H1 (cell line): ENCODE measurements around the gene KBTBD12. TPM values are rescaled to one million over a fixed set of nuclear protein-coding genes. Genes with fewer than 3 reads are reported as not detected.

Source experiments
- CTCF ChIA-PET: fragments of 300-600 bp; sonication (Branson Sonifier 250); formaldehyde crosslinking; loops from one replicate; lab custom pipeline; 2021; ENCODE audit not compliant: partially characterized antibody; lab: Charles Lee
- POLR2A ChIA-PET: fragments of 300-600 bp; sonication (Branson Sonifier 250); formaldehyde crosslinking; loops from one replicate; lab custom pipeline; 2021; ENCODE audit warnings: inconsistent platforms; ENCODE audit not compliant: partially characterized antibody; lab: Charles Lee
- DNase-seq, 2 experiments: peaks; one replicate each; pipeline versions ENCODE4 v3.0.0 to v3.0.0-alpha.2; 2010 to 2022; ENCODE audit warnings: low spot score in 2 of 2, low read depth in 1 of 2, mixed read lengths in 1 of 2
- FAIRE-seq: peaks from 2 replicates; lab custom pipeline; 2011; peaks lifted over from hg19 to GRCh38; lab: Jason Lieb, UNC
- H2AFZ ChIP-seq: 2 replicates; pipeline ENCODE4 v1.8.1; 2012; ENCODE audit warnings: low read length, inconsistent platforms
- H2AK5ac ChIP-seq: 2 replicates; pipeline ENCODE4 v1.6.1; 2013; ENCODE audit warnings: low read depth, low read length
- H2BK120ac ChIP-seq: replicated peaks from 2 replicates; pipeline ENCODE3; 2013; ENCODE audit warnings: low read depth, low read length, inconsistent platforms
- H2BK12ac ChIP-seq: 2 replicates; pipeline ENCODE4 v1.6.1; 2013; ENCODE audit warnings: low read depth, low read length
- H2BK15ac ChIP-seq: 2 replicates; pipeline ENCODE4 v1.6.1; 2013; ENCODE audit warnings: low read length
- H2BK20ac ChIP-seq: 2 replicates; pipeline ENCODE4 v1.6.1; 2013; ENCODE audit warnings: low read length
- H2BK5ac ChIP-seq: 2 replicates; pipeline ENCODE4 v1.6.1; 2013; ENCODE audit warnings: low read depth, low read length
- H3K14ac ChIP-seq: 2 replicates; pipeline ENCODE4 v1.6.1; 2013; ENCODE audit warnings: inconsistent platforms; ENCODE audit not compliant: insufficient read length
- H3K18ac ChIP-seq: 2 replicates; pipeline ENCODE4 v1.6.1; 2013; ENCODE audit warnings: low read length; ENCODE audit errors: extremely low read depth
- H3K23ac ChIP-seq: 2 replicates; pipeline ENCODE4 v1.6.1; 2013; ENCODE audit warnings: inconsistent platforms; ENCODE audit not compliant: insufficient read length
- H3K23me2 ChIP-seq: 2 replicates; pipeline ENCODE4 v1.6.1; 2013; ENCODE audit warnings: low read depth, low read length
- H3K27ac ChIP-seq: 2 replicates; pipeline ENCODE4 v1.6.1; 2011; ENCODE audit warnings: low read depth, low read length, inconsistent platforms
- H3K27me3 ChIP-seq, 4 experiments: replicated peaks in 1 of 4; 1 replicate in 1 of 4; 2 replicates in 3 of 4; pipeline versions ENCODE4 v1.6.1 to v1.8.1; 2011 to 2013; ENCODE audit warnings: low read length in 3 of 4, mild to moderate bottlenecking in 3 of 4, inconsistent platforms in 2 of 4, mixed read lengths in 2 of 4, moderate library complexity in 1 of 4; ENCODE audit not compliant: control insufficient read depth in 3 of 4, insufficient read depth in 3 of 4; ENCODE audit errors: extremely low read depth in 1 of 4
- H3K36me3 ChIP-seq, 4 experiments: 2 replicates each; pipeline versions ENCODE4 v1.6.1 to v1.8.1; 2011 to 2013; ENCODE audit warnings: mild to moderate bottlenecking in 4 of 4, low read length in 3 of 4, moderate library complexity in 2 of 4, control low read depth in 1 of 4, inconsistent platforms in 1 of 4; ENCODE audit not compliant: insufficient read depth in 4 of 4, control insufficient read depth in 2 of 4
- H3K4ac ChIP-seq: replicated peaks from 2 replicates; pipeline ENCODE3; 2013; ENCODE audit warnings: low read length, low read depth, mixed read lengths, inconsistent platforms; ENCODE audit not compliant: insufficient read length
- H3K4me1 ChIP-seq, 4 experiments: replicated peaks in 1 of 4; 1 replicate in 1 of 4; 2 replicates in 3 of 4; pipeline versions ENCODE4 v1.6.1 to v1.8.1; 2011 to 2013; ENCODE audit warnings: low read length in 3 of 4, inconsistent platforms in 2 of 4, mixed read lengths in 1 of 4; ENCODE audit not compliant: insufficient read depth in 4 of 4, control insufficient read depth in 3 of 4
- H3K4me2 ChIP-seq, 2 experiments: 2 replicates each; pipeline versions ENCODE4 v1.6.1 to v1.8.1; 2011 to 2013; ENCODE audit warnings: low read depth in 2 of 2, low read length in 2 of 2, control low read depth in 1 of 2, inconsistent platforms in 1 of 2, mild to moderate bottlenecking in 1 of 2; ENCODE audit not compliant: insufficient read depth in 1 of 2
- H3K4me3 ChIP-seq, 4 experiments: fragments of 200-600, 300-600 bp in 1 of 4; sonication (generic), shearing (Covaris generic), sonication (Bioruptor Twin) in 1 of 4; 2 replicates each; pipeline versions ENCODE4 v1.5.1 to v1.8.1; 2011 to 2016; ENCODE audit warnings: low read length in 4 of 4, low read depth in 3 of 4, control low read depth in 2 of 4, inconsistent platforms in 2 of 4, mild to moderate bottlenecking in 2 of 4, mixed read lengths in 1 of 4, moderate library complexity in 1 of 4; ENCODE audit not compliant: insufficient read depth in 2 of 4; ENCODE audit errors: extremely low read depth in 1 of 4
- H3K56ac ChIP-seq: replicated peaks from 2 replicates; pipeline ENCODE3; 2013; ENCODE audit warnings: low read depth, mild to moderate bottlenecking, mixed read lengths, low read length, inconsistent platforms; ENCODE audit not compliant: insufficient read length
- H3K79me1 ChIP-seq: 2 replicates; pipeline ENCODE4 v1.6.1; 2013; ENCODE audit warnings: low read depth, low read length, control low read depth
- H3K79me2 ChIP-seq, 2 experiments: 2 replicates each; pipeline versions ENCODE4 v1.6.1 to v1.8.1; 2012 to 2013; ENCODE audit warnings: low read length in 2 of 2, mild to moderate bottlenecking in 2 of 2, inconsistent platforms in 1 of 2; ENCODE audit not compliant: insufficient read depth in 2 of 2, control insufficient read depth in 1 of 2
- H3K9ac ChIP-seq, 4 experiments: replicated peaks in 1 of 4; 1 replicate in 1 of 4; 2 replicates in 3 of 4; pipeline versions ENCODE4 v1.6.1 to v1.8.1; 2011 to 2013; ENCODE audit warnings: low read depth in 3 of 4, low read length in 3 of 4, control low read depth in 2 of 4, mild to moderate bottlenecking in 2 of 4, moderate library complexity in 2 of 4, inconsistent platforms in 1 of 4; ENCODE audit errors: extremely low read depth in 1 of 4
- H3K9me3 ChIP-seq, 2 experiments: 2 replicates each; pipeline versions ENCODE4 v1.6.1 to v1.8.1; 2012 to 2013; ENCODE audit warnings: mild to moderate bottlenecking in 2 of 2, moderate library complexity in 2 of 2, control low read depth in 1 of 2, inconsistent platforms in 1 of 2, low read depth in 1 of 2, low read length in 1 of 2, mixed read lengths in 1 of 2; ENCODE audit not compliant: insufficient read depth in 2 of 2
- H4K20me1 ChIP-seq, 2 experiments: replicated peaks in 1 of 2; 2 replicates each; pipeline versions ENCODE3 to v1.8.1; 2011 to 2013; ENCODE audit warnings: inconsistent platforms in 2 of 2, low read length in 2 of 2, mild to moderate bottlenecking in 1 of 2; ENCODE audit not compliant: insufficient read depth in 2 of 2, control insufficient read depth in 1 of 2
- H4K5ac ChIP-seq: 2 replicates; pipeline ENCODE4 v1.6.1; 2013; ENCODE audit warnings: low read length, low read depth, mixed read lengths, inconsistent platforms; ENCODE audit not compliant: insufficient read length
- H4K8ac ChIP-seq: 2 replicates; pipeline ENCODE4 v1.8.0; 2013; ENCODE audit warnings: mild to moderate bottlenecking, moderate library complexity, low read length, inconsistent platforms; ENCODE audit not compliant: insufficient read depth; ENCODE audit errors: extremely low read depth
- H4K91ac ChIP-seq: replicated peaks from 2 replicates; pipeline ENCODE3; 2013; ENCODE audit warnings: low read length, mixed read lengths, inconsistent platforms; ENCODE audit not compliant: insufficient read length
- BCL11A ChIP-seq, 2 experiments: IDR thresholded peaks; one replicate each; pipeline ENCODE4 v1.6.1; 2011; ENCODE audit warnings: low read depth in 2 of 2, low read length in 2 of 2, mild to moderate bottlenecking in 2 of 2
- CBX5 ChIP-seq: fragments of 300-800, 300-1000 bp; sonication (generic); IDR thresholded peaks from 2 replicates; pipeline ENCODE4 v1.7.1; 2016; ENCODE audit warnings: antibody characterized with exemption, low read length, low read depth
- CHD2 ChIP-seq: IDR thresholded peaks from 2 replicates; pipeline ENCODE4 v1.6.1; 2012; ENCODE audit warnings: low read length, improper control_type of control experiment
- CREB1 ChIP-seq: IDR thresholded peaks from 2 replicates; pipeline ENCODE4 v1.6.1; 2012; ENCODE audit warnings: inconsistent platforms
- GTF2F1 ChIP-seq: IDR thresholded peaks from 2 replicates; pipeline ENCODE4 v1.6.1; 2012; ENCODE audit warnings: low read depth, low read length, improper control_type of control experiment, borderline replicate concordance
- HDAC6 ChIP-seq: IDR thresholded peaks from one replicate; pipeline ENCODE4 v1.7.1; 2012; ENCODE audit warnings: low read depth, mild to moderate bottlenecking, inconsistent platforms, low read length, moderate library complexity
- NANOG ChIP-seq: IDR thresholded peaks from 2 replicates; pipeline ENCODE4 v1.6.1; 2011; ENCODE audit warnings: low read length, low read depth, mild to moderate bottlenecking, inconsistent platforms; ENCODE audit not compliant: insufficient read depth, poor library complexity, severe bottlenecking
- PHF8 ChIP-seq: fragments of 200-600 bp; sonication (generic); conservative IDR thresholded peaks from 2 replicates; pipeline ENCODE4 v1.7.1; 2012; ENCODE audit warnings: low read depth, mild to moderate bottlenecking, inconsistent platforms, low read length, moderate library complexity
- POLR2A ChIP-seq, 2 experiments: IDR thresholded peaks; 1 replicate in 1 of 2; 2 replicates in 1 of 2; pipeline ENCODE4 v1.6.1; 2011; ENCODE audit warnings: low read depth in 2 of 2, low read length in 2 of 2, mild to moderate bottlenecking in 2 of 2; ENCODE audit errors: control extremely low read depth in 1 of 2
- RFX5 ChIP-seq: IDR thresholded peaks from 2 replicates; pipeline ENCODE4 v1.6.1; 2011; ENCODE audit warnings: low read depth, low read length, improper control_type of control experiment, borderline replicate concordance
- SIN3A ChIP-seq, 2 experiments: IDR thresholded peaks in 1 of 2; conservative IDR thresholded peaks in 1 of 2; 2 replicates each; pipeline ENCODE4 v1.6.1; 2011 to 2012; ENCODE audit warnings: low read length in 2 of 2, improper control_type of control experiment in 1 of 2, low read depth in 1 of 2, mild to moderate bottlenecking in 1 of 2
- SRF ChIP-seq: IDR thresholded peaks from 2 replicates; pipeline ENCODE4 v1.6.1; 2011; ENCODE audit warnings: mild to moderate bottlenecking, low read depth, low read length, moderate library complexity
- WGBS, 2 experiments: shearing (Covaris generic) in 1 of 2; methylation state at CpG; one replicate each; pipeline versions ENCODE4 v1.1.6 to v1.1.7; 2013 to 2015; ENCODE audit warnings: low lambda C conversion rate in 2 of 2, mixed read lengths in 2 of 2, inconsistent platforms in 1 of 2, low coverage in 1 of 2, missing lambda C conversion rate in 1 of 2; ENCODE audit not compliant: insufficient replicate concordance in 2 of 2, insufficient coverage in 1 of 2, insufficient read length in 1 of 2; ENCODE audit errors: extremely low coverage in 1 of 2, missing lambda C conversion rate in 1 of 2; 5-methylcytosine and 5-hydroxymethylcytosine counted together
- polyA plus RNA-seq, 7 experiments: library from polyadenylated mRNA; depleted of rRNA in 3 of 7; stranded (reverse) in 5 of 7; unstranded in 2 of 7; fragments of >200 nt in 5 of 7; fragments of 200-250 nt in 2 of 7; gene quantifications; 1 replicate in 5 of 7; 2 replicates in 1 of 7; 4 replicates in 1 of 7; pipeline versions ENCODE4 v1.2.1 to v1.2.3, GENCODE V29; 2011 to 2013; ENCODE audit warnings: missing spikeins in 2 of 7, mixed read lengths in 2 of 7
- total RNA-seq: library from RNA; stranded (reverse); fragmentation: NEBNext Ultra II Directional; extraction: Animal tissue kit (Norgen Biotek cat#: 25700); gene quantifications from 2 replicates; pipeline ENCODE4 v1.2.1, GENCODE V29; 2021
- TF ChIP-seq, protein P1 (sequence below): IDR thresholded peaks from 2 replicates; pipeline ENCODE4 v1.6.1; 2012; ENCODE audit warnings: inconsistent platforms

Gene KBTBD12
- total and polyA plus RNA-seq, 2 of the 8 experiments (the other 6 are each of a cell fraction or from before 2014, with no cell fraction given) = 0.33 to 0.63 TPM

DNA sequence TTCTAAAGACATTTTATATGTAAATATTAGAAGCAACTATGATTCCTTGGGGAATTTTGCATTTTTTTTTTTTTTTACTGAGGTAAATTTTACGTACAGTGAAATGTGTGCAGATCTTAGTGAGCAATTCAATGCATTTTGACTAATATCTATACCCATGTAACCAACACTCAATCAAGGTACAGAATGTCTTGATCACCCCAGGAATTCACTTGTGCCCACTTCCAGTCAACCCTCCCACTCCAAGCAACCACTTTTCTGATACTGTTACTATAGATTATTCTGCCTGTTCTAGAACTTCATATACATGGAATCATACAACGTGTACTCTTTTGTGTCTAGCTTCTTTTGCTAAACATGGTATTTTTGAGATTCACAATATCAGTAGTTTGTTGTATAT, 47.6 kb upstream of the KBTBD12 start:
- WGBS, 2 experiments = 89% methylated on average over 2 of the region's 2 CpGs; no CpG with 5 or more reads in 1 of the 2 experiments
- Histone ChIP-seq H3K27me3 (no peaks in the 10 kb centered on the region), H3K79me2 (no peaks in the 10 kb centered on the region), H3K56ac (no peak overlapping the region), H2BK15ac (no peak overlapping the region), H3K36me3 (no peaks in the 10 kb centered on the region), H2BK5ac (no peak overlapping the region), H3K18ac (no peak overlapping the region), H2AFZ (no peak overlapping the region), H4K20me1 (no peaks in the 10 kb centered on the region), H2BK20ac (no peak overlapping the region), H2BK12ac (no peak overlapping the region), H3K4me3 (no peak overlapping the region), H3K4me1 (no peaks in the 10 kb centered on the region), H3K23ac (no peak overlapping the region), H3K23me2 (no peaks in the 10 kb centered on the region), H3K4me2 (no peak overlapping the region), H4K5ac (no peak overlapping the region), H3K27ac (no peak overlapping the region), H3K4ac (no peak overlapping the region), H4K91ac (no peak overlapping the region), H3K9ac (no peak overlapping the region), H4K8ac (no peak overlapping the region), H3K14ac (no peak overlapping the region), H3K9me3 (no peaks in the 10 kb centered on the region), H2BK120ac (no peak overlapping the region), H2AK5ac (no peak overlapping the region), H3K79me1 (no peaks in the 10 kb centered on the region)
- ChIA-PET CTCF (no interaction called here), POLR2A (no interaction called here)
- DNase-seq = no peak
- TF ChIP-seq PHF8 = no peak
- TF ChIP-seq, protein P1, sequence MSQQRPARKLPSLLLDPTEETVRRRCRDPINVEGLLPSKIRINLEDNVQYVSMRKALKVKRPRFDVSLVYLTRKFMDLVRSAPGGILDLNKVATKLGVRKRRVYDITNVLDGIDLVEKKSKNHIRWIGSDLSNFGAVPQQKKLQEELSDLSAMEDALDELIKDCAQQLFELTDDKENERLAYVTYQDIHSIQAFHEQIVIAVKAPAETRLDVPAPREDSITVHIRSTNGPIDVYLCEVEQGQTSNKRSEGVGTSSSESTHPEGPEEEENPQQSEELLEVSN = no peak
- no peak for TF ChIP-seq NANOG
- TF ChIP-seq BCL11A (IDR thresholded peaks at IDR 0.05; ENCODE audit: low read depth in 2 of 2, low read length in 2 of 2) = no peak
- TF ChIP-seq CHD2 = no peak
- TF ChIP-seq CBX5 = no peak
- TF ChIP-seq POLR2A (IDR thresholded peaks at IDR 0.05; ENCODE audit: control extremely low read depth in 1 of 2, low read depth in 2 of 2, low read length in 2 of 2) = no peak
- no peak for TF ChIP-seq CREB1
- TF ChIP-seq RFX5 = no peak
- no peak for TF ChIP-seq GTF2F1
- TF ChIP-seq SIN3A (conservative IDR thresholded peaks at IDR 0.05 in 1 of 2, IDR thresholded peaks at IDR 0.05 in 1 of 2; ENCODE audit: low read depth in 1 of 2, low read length in 2 of 2) = no peak
- TF ChIP-seq SRF = no peak
- TF ChIP-seq HDAC6 = no peak
- no peak for FAIRE-seq
